GM21367 (cell line): ENCODE results near the gene PLAA.

Source experiments
- ATAC-seq: cut with Tn5 transposase; IDR thresholded peaks from one replicate; pipeline ENCODE4 v1.9.1; 2021; ENCODE audit not compliant: unreplicated experiment

Gene PLAA

GRCh38 chr9:26946753-26947727 is at the start of gene PLAA:
TSS of gene PLAA (minus strand) at chr9:26947242. CDS start at chr9:26947045, 197 bp downstream.
- peak; percentile 98 for ATAC-seq

GRCh38 chr9:26995810-26996209 is 48.8 kb upstream of the PLAA start:
- ATAC-seq = no peak

- no peak for ATAC-seq
Measured at GRCh38 chr9:26983340-26983739, 36.3 kb upstream of the PLAA start.

GRCh38 chr9:26975728-26976707 is 29.0 kb upstream of the PLAA start:
- no peak for ATAC-seq

- no peak for ATAC-seq
Measured at GRCh38 chr9:26974927-26975326, 27.9 kb upstream of the PLAA start.

- ATAC-seq = no peak
Measured at GRCh38 chr9:26973989-26974388, 26.9 kb upstream of the PLAA start.

GRCh38 chr9:26971721-26972120 is 24.7 kb upstream of the PLAA start:
- ATAC-seq = no peak

GRCh38 chr9:26956860-26957233 is 9.8 kb upstream of the PLAA start:
- ATAC-seq = no peak

GRCh38 chr9:26955921-26956859 is 9.1 kb upstream of the PLAA start, which contains the start of gene IFT74:
TSS of gene IFT74 (plus strand) at chr9:26956412. CDS start at chr9:26961968, 5,556 bp downstream.
- peak; percentile 99 for ATAC-seq

- ATAC-seq = no peak
Measured at GRCh38 chr9:26955222-26955903, 8.3 kb upstream of the PLAA start.

- ATAC-seq = no peak
Measured at GRCh38 chr9:26954050-26954508, 7.0 kb upstream of the PLAA start.

GRCh38 chr9:26951794-26952193 is 4.8 kb upstream of the PLAA start:
- ATAC-seq = no peak

- no peak for ATAC-seq
Measured at GRCh38 chr9:26950521-26950920, 3.5 kb upstream of the PLAA start.

GRCh38 chr9:26949637-26950069 is 2.6 kb upstream of the PLAA start:
- no peak for ATAC-seq

- ATAC-seq = no peak
Measured at GRCh38 chr9:26947736-26948135, 694 bp upstream of the PLAA start.

GRCh38 chr9:26945591-26945990 is 1.5 kb downstream of the PLAA start:
- ATAC-seq = no peak

GRCh38 chr9:26940779-26941178 is 6.3 kb downstream of the PLAA start:
- ATAC-seq = no peak

- ATAC-seq = no peak
Measured at GRCh38 chr9:26939955-26940711, 6.9 kb downstream of the PLAA start.
